ENCODE results near the gene GGACT.
"Not testable (repeated sequence)": the region's sequence is repeated elsewhere in the genome, so short reads cannot be mapped to it uniquely, and the experiment has no call there.

The GGACT gene

GRCh38 chr13:100581030-100581429 is 7.6 kb downstream of the GGACT start:
- Mint-ChIP-seq H3K9me3 (ENCODE audit: low read depth) (no peaks in the 10 kb centered on the region), H3K4me1 (ENCODE audit: low read depth) (peaks cover 47% of the 10 kb centered on the region), H3K36me3 (peaks cover 2% of the 10 kb centered on the region), H3K27me3 (no peaks in the 10 kb centered on the region), H3K27ac (no peak overlapping the region), H3K4me3 (no peak overlapping the region)

DNA sequence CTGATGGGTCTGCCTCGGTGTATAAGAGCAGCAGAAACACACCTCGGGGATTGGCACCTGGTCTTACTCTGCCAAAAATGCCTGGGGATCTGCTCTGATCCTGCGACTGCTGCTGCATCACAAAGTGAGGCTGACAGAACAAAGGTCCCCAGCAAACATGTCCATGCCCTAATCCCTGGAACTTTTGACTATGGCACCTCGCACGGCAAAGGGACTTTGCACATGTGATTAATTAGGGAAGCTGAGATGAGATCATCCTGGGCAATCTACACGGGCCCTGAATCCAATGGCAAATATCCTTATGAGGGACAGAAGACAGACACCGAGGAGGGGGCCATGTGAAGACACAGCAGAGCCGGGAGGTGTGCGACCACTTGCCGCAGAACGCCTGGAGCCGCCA is 8.5 kb downstream of the GGACT start:
- H3K4me3 Mint-ChIP-seq, result no peak overlapping the region
- no peaks in the 10 kb centered on the region for H3K27me3 Mint-ChIP-seq
- H3K9me3 Mint-ChIP-seq (ENCODE audit: low read depth), result no peaks in the 10 kb centered on the region
- peaks cover 3% of the 10 kb centered on the region for H3K36me3 Mint-ChIP-seq
- H3K27ac Mint-ChIP-seq, result no peak overlapping the region
- peaks cover 41% of the 10 kb centered on the region for H3K4me1 Mint-ChIP-seq (ENCODE audit: low read depth)

- peaks cover 30% of the 10 kb centered on the region for H3K4me1 Mint-ChIP-seq (ENCODE audit: low read depth)
- H3K36me3 Mint-ChIP-seq; H3K27me3 Mint-ChIP-seq; H3K27ac Mint-ChIP-seq; H3K9me3 Mint-ChIP-seq (ENCODE audit: low read depth); H3K4me3 Mint-ChIP-seq: not testable (repeated sequence)
Observed at GRCh38 chr13:100577239-100577638, 11.3 kb downstream of the GGACT start.

DNA sequence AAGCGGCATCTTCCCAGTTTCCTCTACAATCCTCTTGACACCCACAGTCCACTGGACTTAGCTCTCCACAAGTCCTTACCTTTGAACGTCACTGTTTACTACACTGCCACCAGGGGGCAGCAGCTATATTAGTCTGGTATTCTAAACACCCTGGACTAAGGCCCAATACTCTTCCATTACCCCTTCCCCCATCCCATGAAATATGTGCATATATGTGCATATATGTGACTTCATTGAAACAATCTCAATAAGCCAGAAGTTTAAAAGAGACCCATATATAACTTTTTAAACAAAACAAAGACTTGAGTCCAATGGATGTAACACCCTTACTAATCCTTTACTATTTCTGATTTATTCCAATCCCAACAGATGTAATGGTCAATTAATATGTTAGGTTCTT is 15.5 kb downstream of the GGACT start:
- H3K9me3 Mint-ChIP-seq (ENCODE audit: low read depth), result no peaks in the 10 kb centered on the region
- H3K4me3 Mint-ChIP-seq, result no peak overlapping the region
- peaks cover 4% of the 10 kb centered on the region for H3K36me3 Mint-ChIP-seq
- no peaks in the 10 kb centered on the region for H3K27me3 Mint-ChIP-seq
- H3K4me1 Mint-ChIP-seq (ENCODE audit: low read depth), result peaks cover 13% of the 10 kb centered on the region
- no peak overlapping the region for H3K27ac Mint-ChIP-seq

DNA sequence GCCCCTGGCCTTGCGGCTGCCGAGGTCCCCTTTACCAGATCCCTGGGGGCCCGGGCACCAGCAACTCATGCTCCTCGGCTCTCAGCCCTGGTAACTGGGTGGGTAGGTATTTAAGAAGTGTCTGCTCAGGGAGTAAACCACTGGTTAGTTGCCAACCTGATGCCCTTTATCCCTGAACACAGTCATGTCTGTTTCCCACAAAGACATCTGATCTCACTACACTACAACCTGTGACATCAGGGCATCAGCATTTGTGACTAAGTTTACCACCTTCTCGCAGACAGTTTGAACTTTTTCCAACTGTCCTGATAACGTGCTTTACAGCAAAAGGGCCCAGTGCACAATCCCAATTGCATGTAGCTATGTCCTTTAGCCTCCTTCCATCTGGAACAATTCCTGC is 22.0 kb downstream of the GGACT start:
- H3K36me3 Mint-ChIP-seq, result peaks cover 19% of the 10 kb centered on the region
- no peaks in the 10 kb centered on the region for H3K27me3 Mint-ChIP-seq
- H3K27ac Mint-ChIP-seq, result no peak overlapping the region
- H3K4me3 Mint-ChIP-seq, result no peak overlapping the region
- no peaks in the 10 kb centered on the region for H3K9me3 Mint-ChIP-seq (ENCODE audit: low read depth)
- H3K4me1 Mint-ChIP-seq (ENCODE audit: low read depth), result peaks cover 1% of the 10 kb centered on the region

- peaks cover 1% of the 10 kb centered on the region for H3K4me1 Mint-ChIP-seq (ENCODE audit: low read depth)
- no peak overlapping the region for H3K4me3 Mint-ChIP-seq
- no peak overlapping the region for H3K27ac Mint-ChIP-seq
- peaks cover 19% of the 10 kb centered on the region for H3K36me3 Mint-ChIP-seq
- no peaks in the 10 kb centered on the region for H3K27me3 Mint-ChIP-seq
- H3K9me3 Mint-ChIP-seq (ENCODE audit: low read depth), result no peaks in the 10 kb centered on the region
Observed at GRCh38 chr13:100565286-100565685, 23.3 kb downstream of the GGACT start.

DNA sequence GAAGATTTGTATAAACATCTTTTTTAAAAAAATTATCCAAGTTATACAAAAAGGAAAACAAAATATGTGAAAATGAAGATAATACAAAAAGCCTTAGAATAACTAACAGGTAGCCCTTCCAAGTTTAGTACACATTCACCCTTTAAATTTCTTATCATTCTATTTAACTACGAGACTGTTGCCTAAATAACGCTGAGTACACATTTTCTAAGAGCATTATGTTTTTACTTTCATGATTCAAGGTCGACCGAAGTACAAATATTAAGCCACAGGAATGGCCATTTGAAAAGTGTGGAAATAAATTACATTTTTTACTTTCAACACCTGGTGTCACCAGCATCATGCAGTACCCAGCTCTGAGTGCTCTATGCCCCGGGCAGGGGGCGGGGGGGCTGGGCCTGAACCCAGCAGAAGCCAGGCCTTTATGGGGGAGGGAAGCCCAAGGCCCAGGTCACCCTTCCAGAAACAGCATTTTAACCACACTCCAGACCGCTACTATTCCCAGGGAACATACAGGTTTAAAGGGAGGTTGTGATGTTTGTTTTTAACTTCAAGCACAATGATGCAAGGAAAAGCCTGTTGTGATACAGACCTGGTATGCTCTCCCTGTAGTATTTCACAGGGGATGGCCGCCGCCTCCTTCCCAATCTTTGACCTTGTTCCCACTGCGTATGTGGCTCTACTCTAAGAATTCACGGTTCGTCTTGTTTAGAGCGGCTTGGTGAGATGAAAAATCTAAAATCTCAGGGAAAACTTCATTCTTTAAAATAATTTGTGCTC is 24.0 kb downstream of the GGACT start:
- H3K9me3 Mint-ChIP-seq (ENCODE audit: low read depth), result no peaks in the 10 kb centered on the region
- peaks cover 19% of the 10 kb centered on the region for H3K36me3 Mint-ChIP-seq
- H3K27ac Mint-ChIP-seq, result no peak overlapping the region
- H3K4me1 Mint-ChIP-seq (ENCODE audit: low read depth), result peaks cover 1% of the 10 kb centered on the region
- H3K4me3 Mint-ChIP-seq, result no peak overlapping the region
- no peaks in the 10 kb centered on the region for H3K27me3 Mint-ChIP-seq

DNA sequence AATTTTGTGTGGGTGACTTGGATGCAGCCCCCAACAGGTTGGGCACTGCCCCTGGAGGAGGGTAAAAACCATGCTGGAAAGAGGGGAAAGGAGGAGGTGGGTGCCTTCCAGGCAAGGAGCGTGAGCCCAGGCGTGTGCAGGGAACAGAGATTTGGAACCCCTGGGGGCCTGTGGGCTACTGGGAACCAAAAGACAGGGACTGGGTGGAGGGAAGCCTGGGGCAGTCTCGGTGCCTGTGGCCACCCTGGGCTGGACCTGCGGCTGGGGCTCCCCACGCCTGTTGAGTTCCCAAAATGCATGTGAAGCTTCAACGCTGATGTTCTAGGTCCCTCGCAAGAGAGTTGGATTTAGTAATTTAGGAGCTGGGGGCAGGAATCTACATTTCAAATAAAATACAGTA is 24.8 kb downstream of the GGACT start:
- peaks cover 19% of the 10 kb centered on the region for H3K36me3 Mint-ChIP-seq
- no peaks in the 10 kb centered on the region for H3K27me3 Mint-ChIP-seq
- peaks cover 1% of the 10 kb centered on the region for H3K4me1 Mint-ChIP-seq (ENCODE audit: low read depth)
- H3K27ac Mint-ChIP-seq, result no peak overlapping the region
- no peak overlapping the region for H3K4me3 Mint-ChIP-seq
- H3K9me3 Mint-ChIP-seq (ENCODE audit: low read depth), result no peaks in the 10 kb centered on the region

DNA sequence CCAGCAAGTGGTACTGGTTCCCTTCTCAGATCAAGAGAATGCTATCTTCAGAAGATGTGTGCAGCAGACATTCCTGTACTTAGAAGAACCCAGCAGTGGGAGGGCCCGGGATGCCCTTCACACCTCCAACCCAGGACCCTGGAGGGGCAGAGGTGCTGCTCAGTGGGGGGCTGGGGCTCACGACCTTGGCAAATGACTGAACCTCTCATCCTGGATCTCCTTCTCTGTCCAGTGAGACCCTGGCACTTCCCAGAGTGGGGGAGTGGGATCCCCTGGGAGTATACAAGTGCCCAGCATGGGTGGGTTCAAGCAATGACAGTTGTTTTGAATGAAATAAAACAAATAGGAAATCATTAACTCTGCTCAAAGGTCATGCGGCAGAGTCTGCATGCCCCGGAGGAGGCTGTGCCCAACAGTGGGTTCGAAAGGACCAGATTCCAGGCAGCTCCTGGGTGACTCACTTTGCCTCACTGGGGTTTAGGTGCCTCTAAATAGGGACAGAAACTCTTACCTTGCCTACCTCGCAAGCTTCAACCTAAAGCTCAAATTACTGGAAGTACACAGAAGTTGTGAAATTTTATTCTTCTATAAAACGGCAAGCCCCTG is 26.9 kb downstream of the GGACT start:
- H3K27ac Mint-ChIP-seq, result no peak overlapping the region
- no peaks in the 10 kb centered on the region for H3K9me3 Mint-ChIP-seq (ENCODE audit: low read depth)
- H3K4me1 Mint-ChIP-seq (ENCODE audit: low read depth), result peaks cover 1% of the 10 kb centered on the region
- H3K27me3 Mint-ChIP-seq, result no peaks in the 10 kb centered on the region
- H3K36me3 Mint-ChIP-seq, result peaks cover 16% of the 10 kb centered on the region
- H3K4me3 Mint-ChIP-seq, result no peak overlapping the region

DNA sequence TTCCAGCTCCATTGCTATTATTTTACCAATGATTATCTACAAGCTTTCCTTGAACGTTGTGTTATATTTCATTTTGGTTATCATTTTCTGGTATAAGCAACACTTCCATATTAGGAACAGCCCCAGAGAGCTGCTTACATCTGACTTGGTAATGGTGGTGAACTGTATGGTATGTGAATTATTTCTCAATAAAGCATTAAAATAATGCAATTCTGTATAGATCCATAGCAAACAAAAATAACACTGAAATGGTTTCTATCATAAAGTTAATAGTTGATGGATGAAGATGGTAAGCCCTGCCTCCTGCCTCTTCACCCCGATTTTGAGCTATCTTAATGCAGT is 27.5 kb downstream of the GGACT start:
- no peak overlapping the region for H3K27ac Mint-ChIP-seq
- no peaks in the 10 kb centered on the region for H3K27me3 Mint-ChIP-seq
- H3K36me3 Mint-ChIP-seq, result peaks cover 12% of the 10 kb centered on the region
- no peaks in the 10 kb centered on the region for H3K9me3 Mint-ChIP-seq (ENCODE audit: low read depth)
- H3K4me3 Mint-ChIP-seq, result no peak overlapping the region
- H3K4me1 Mint-ChIP-seq (ENCODE audit: low read depth), result peaks cover 1% of the 10 kb centered on the region

GRCh38 chr13:100560498-100561157 is 28.0 kb downstream of the GGACT start:
- Mint-ChIP-seq H3K4me1 (ENCODE audit: low read depth) (peaks cover 1% of the 10 kb centered on the region), H3K9me3 (ENCODE audit: low read depth) (no peaks in the 10 kb centered on the region), H3K27ac (no peak overlapping the region), H3K27me3 (no peaks in the 10 kb centered on the region), H3K4me3 (no peak overlapping the region), H3K36me3 (peaks cover 11% of the 10 kb centered on the region)

- peaks cover 6% of the 10 kb centered on the region for H3K36me3 Mint-ChIP-seq
- no peaks in the 10 kb centered on the region for H3K27me3 Mint-ChIP-seq
- H3K27ac Mint-ChIP-seq, result no peak overlapping the region
- no peaks in the 10 kb centered on the region for H3K4me1 Mint-ChIP-seq (ENCODE audit: low read depth)
- no peak overlapping the region for H3K4me3 Mint-ChIP-seq
- H3K9me3 Mint-ChIP-seq (ENCODE audit: low read depth), result no peaks in the 10 kb centered on the region
Observed at GRCh38 chr13:100559886-100560285, 28.7 kb downstream of the GGACT start.

- Mint-ChIP-seq H3K36me3 (peaks cover 7% of the 10 kb centered on the region), H3K4me1 (ENCODE audit: low read depth) (no peaks in the 10 kb centered on the region), H3K27me3 (no peaks in the 10 kb centered on the region), H3K4me3 (no peak overlapping the region), H3K27ac (no peak overlapping the region), H3K9me3 (ENCODE audit: low read depth) (no peaks in the 10 kb centered on the region)
Observed at GRCh38 chr13:100552755-100553154, 35.8 kb downstream of the GGACT start.

- Mint-ChIP-seq H3K27me3 (no peaks in the 10 kb centered on the region), H3K27ac (no peak overlapping the region), H3K9me3 (ENCODE audit: low read depth) (no peaks in the 10 kb centered on the region), H3K36me3 (peaks cover 7% of the 10 kb centered on the region), H3K4me3 (no peak overlapping the region), H3K4me1 (ENCODE audit: low read depth) (no peaks in the 10 kb centered on the region)
Observed at GRCh38 chr13:100549316-100549715, 39.3 kb downstream of the GGACT start.

DNA sequence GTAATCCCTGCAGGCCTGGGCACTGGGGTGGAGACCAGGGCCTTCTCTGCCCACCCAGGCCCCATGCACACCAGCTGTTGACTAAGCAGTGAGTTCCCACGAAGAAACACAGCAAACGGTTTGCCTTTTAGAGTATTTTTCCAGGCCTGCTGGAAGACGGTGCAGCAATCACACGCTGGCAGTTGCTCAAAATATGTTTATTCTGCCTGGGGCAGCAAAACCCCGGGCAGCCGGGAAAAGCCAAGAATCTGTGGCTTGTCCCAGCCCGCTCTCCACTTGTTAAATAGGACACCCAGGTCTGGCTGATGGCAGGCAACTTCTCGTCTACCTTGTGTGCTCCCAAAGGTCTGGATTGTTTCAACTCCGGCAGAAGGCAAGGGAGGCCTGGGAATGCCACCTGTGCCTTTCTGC is 40.8 kb downstream of the GGACT start:
- H3K4me3 Mint-ChIP-seq, result no peak overlapping the region
- no peaks in the 10 kb centered on the region for H3K9me3 Mint-ChIP-seq (ENCODE audit: low read depth)
- H3K36me3 Mint-ChIP-seq, result no peaks in the 10 kb centered on the region
- no peaks in the 10 kb centered on the region for H3K27me3 Mint-ChIP-seq
- peaks cover 1% of the 10 kb centered on the region for H3K4me1 Mint-ChIP-seq (ENCODE audit: low read depth)
- H3K27ac Mint-ChIP-seq, result no peak overlapping the region
